ENCODE results near the gene ENAH. TPM values are rescaled to one million over a fixed set of nuclear protein-coding genes. Genes with fewer than 3 reads are reported as not detected.

The ENAH gene
- polyA plus RNA-seq, 1 of the 3 experiments (the other 2 are of a cell fraction) = 48.9 TPM

- no peaks in the 10 kb centered on the region for H3K9me3 ChIP-seq
- no peak overlapping the region for H3K9ac ChIP-seq
- 43% methylated on average over 6 of the region's 6 CpGs for WGBS (ENCODE audit: low lambda C conversion rate)
- TF ChIP-seq RCOR1 (IDR thresholded peaks at IDR 0.05; ENCODE audit: low read length) = no peak
- TF ChIP-seq MXI1 (IDR thresholded peaks at IDR 0.05; ENCODE audit: low read depth, low read length) = no peak
- TF ChIP-seq NFIC (IDR thresholded peaks at IDR 0.05; ENCODE audit: borderline replicate concordance) = no peak
- no peak for TF ChIP-seq REST (IDR thresholded peaks at IDR 0.05; ENCODE audit: low read depth, low read length)
- no peaks in the 10 kb centered on the region for H4K20me1 ChIP-seq (ENCODE audit: insufficient read depth)
- CTCF ChIA-PET = interaction anchor here (0.8 to 19.4 kb wide), 22 partner anchors 7 to 506 kb away, joined by 3 to 473 read pairs (median 4); partner anchors contain the start of genes EPHX1, SRP9 and TMEM63A
- H3K27me3 ChIP-seq (ENCODE audit: insufficient read depth) = no peaks in the 10 kb centered on the region
- no peak overlapping the region for H3K4me2 ChIP-seq
- peaks cover 0 to 4% of the 10 kb centered on the region in 2 experiments for H3K36me3 ChIP-seq (replicated peaks in 1 of 2; ENCODE audit: control insufficient read depth in 1 of 2, insufficient read depth in 2 of 2, low read length in 1 of 2)
- H3F3A ChIP-seq (replicated peaks; ENCODE audit: insufficient read depth) = peaks cover 11% of the 10 kb centered on the region
- H3K79me2 ChIP-seq (ENCODE audit: insufficient read depth) = no peaks in the 10 kb centered on the region
- H3K4me3 ChIP-seq (ENCODE audit: low read depth in 2 of 2, low read length in 1 of 2) = no peak overlapping the region
- H3K4me1 ChIP-seq (ENCODE audit: control insufficient read depth in 1 of 2, insufficient read depth in 2 of 2, low read depth in 1 of 2, low read length in 1 of 2) = peaks cover 0 to 6% of the 10 kb centered on the region in 2 experiments; a peak in 2 of 4 replicates
- no peaks in the 10 kb centered on the region for H3K9me2 ChIP-seq
- no peak overlapping the region for H3K27ac ChIP-seq (ENCODE audit: low read depth in 2 of 2, low read length in 1 of 2)
- H2AFZ ChIP-seq (ENCODE audit: low read depth) = no peak overlapping the region
- no peak for DNase-seq
- POLR2A ChIA-PET = interaction anchor here (2.0 kb wide), 1 partner anchor 171 kb away, joined by 8 read pairs; the partner anchor contains the start of gene ENAH
These were observed 171.2 kb downstream of the ENAH start for GRCh38 chr1:225481738-225482137.

GRCh38 chr1:225480825-225481434, 172.0 kb downstream of the ENAH start:
- H3K79me2 ChIP-seq (ENCODE audit: insufficient read depth) = no peaks in the 10 kb centered on the region
- H3K36me3 ChIP-seq (replicated peaks in 1 of 2; ENCODE audit: control insufficient read depth in 1 of 2, insufficient read depth in 2 of 2, low read length in 1 of 2) = no peaks in the 10 kb centered on the region
- peaks cover 0 to 6% of the 10 kb centered on the region in 2 experiments; a peak in 2 of 4 replicates for H3K4me1 ChIP-seq (ENCODE audit: control insufficient read depth in 1 of 2, insufficient read depth in 2 of 2, low read depth in 1 of 2, low read length in 1 of 2)
- no peaks in the 10 kb centered on the region for H3K27me3 ChIP-seq (ENCODE audit: insufficient read depth)
- no peaks in the 10 kb centered on the region for H3K9me3 ChIP-seq
- ChIA-PET CTCF (interaction anchor here (0.7 to 19.4 kb wide), 24 partner anchors 9 to 507 kb away, joined by 3 to 473 read pairs (median 4); partner anchors contain the start of genes SRP9 and TMEM63A), POLR2A (interaction anchor here (0.8 to 0.9 kb wide), 2 partner anchors 64 to 297 kb away, joined by 3 to 4 read pairs; partner anchors contain the start of gene SRP9)
- H3K27ac ChIP-seq (ENCODE audit: low read depth in 2 of 2, low read length in 1 of 2) = no peak overlapping the region
- no peak overlapping the region for H3K4me2 ChIP-seq
- H3K9me2 ChIP-seq = no peaks in the 10 kb centered on the region
- TF ChIP-seq RCOR1 (IDR thresholded peaks at IDR 0.05; ENCODE audit: low read length) (no peak), CTCF (IDR thresholded peaks at IDR 0.05) (peak; percentile 75), YY1 (IDR thresholded peaks at IDR 0.05; ENCODE audit: low read depth) (no peak), SMC3 (IDR thresholded peaks at IDR 0.05; ENCODE audit: low read depth, low read length) (peak; percentile 42), RAD21 (IDR thresholded peaks at IDR 0.05; ENCODE audit: low read length) (peak; percentile 65)
- 39% methylated on average over 6 of the region's 6 CpGs for WGBS (ENCODE audit: low lambda C conversion rate)
- H3K9ac ChIP-seq = no peak overlapping the region
- no peak overlapping the region for H2AFZ ChIP-seq (ENCODE audit: low read depth)
- peaks cover 11% of the 10 kb centered on the region for H3F3A ChIP-seq (replicated peaks; ENCODE audit: insufficient read depth)
- H3K4me3 ChIP-seq (ENCODE audit: low read depth in 2 of 2, low read length in 1 of 2) = no peak overlapping the region
- H4K20me1 ChIP-seq (ENCODE audit: insufficient read depth) = no peaks in the 10 kb centered on the region
- peak; percentile 68 for DNase-seq
